Activated naive CD4-positive, alpha-beta T cell treated with anti-CD3 and anti-CD28 coated beads for 36 hours (primary cell): ENCODE results near the gene CA5A. TPM values are rescaled to one million over a fixed set of nuclear protein-coding genes. Genes with fewer than 3 reads are reported as not detected.

Experiments
- CTCF ChIA-PET: fragments of 350-600 bp; sonication (Branson Sonifier 250); formaldehyde crosslinking; loops from one replicate; lab custom pipeline; 2021; ENCODE audit warnings: antibody characterized with exemption; lab: Charles Lee
- DNase-seq: peaks from one replicate; pipeline ENCODE4 v3.0.0-alpha.2; 2020
- H3K27ac Mint-ChIP-seq: one replicate; pipeline ENCODE4 v1.8.0; 2021; ENCODE audit warnings: mild to moderate bottlenecking, mixed read lengths
- H3K27me3 Mint-ChIP-seq: one replicate; pipeline ENCODE4 v1.8.0; 2021; ENCODE audit warnings: low read depth, mixed read lengths
- H3K36me3 Mint-ChIP-seq: one replicate; pipeline ENCODE4 v1.8.0; 2021; ENCODE audit warnings: low read depth, mixed read lengths
- H3K4me1 Mint-ChIP-seq: one replicate; pipeline ENCODE4 v1.8.0; 2021; ENCODE audit warnings: low read depth, mixed read lengths
- H3K4me3 Mint-ChIP-seq: one replicate; pipeline ENCODE4 v1.8.0; 2021; ENCODE audit warnings: mild to moderate bottlenecking, moderate library complexity, mixed read lengths
- H3K9me3 Mint-ChIP-seq: one replicate; pipeline ENCODE4 v1.8.0; 2021; ENCODE audit warnings: mixed read lengths
- intact Hi-C: fragments of 100-400 bp; cut with micrococcal nuclease; formaldehyde crosslinking; loops from one replicate; pipeline ENCODE4 v1.15.1; 2023
- total RNA-seq, 2 experiments: library from RNA; stranded (reverse); gene quantifications; one replicate each; pipeline ENCODE4 v1.2.3, GENCODE V29; 2021

The CA5A gene
- total RNA-seq, 2 experiments from 2014 or later = not detected

- CTCF ChIA-PET = interaction anchor here (0.6 kb wide), 1 partner anchor 35 kb away, joined by 3 read pairs; no protein-coding TSS in a partner anchor
- H3K4me1 Mint-ChIP-seq = peaks cover 31% of the 10 kb centered on the region
- peaks cover 7% of the 10 kb centered on the region for H3K9me3 Mint-ChIP-seq
- intact Hi-C loops = no loop called here
- no peak for DNase-seq
- H3K36me3 Mint-ChIP-seq = peaks cover 28% of the 10 kb centered on the region
- H3K27me3 Mint-ChIP-seq = no peaks in the 10 kb centered on the region
- no peak overlapping the region for H3K4me3 Mint-ChIP-seq
- peak overlapping the region; percentile 37 for H3K27ac Mint-ChIP-seq
Measured at GRCh38 chr16:87976665-87977064, 40.3 kb upstream of the CA5A start.

- intact Hi-C loops = no loop called here
- H3K4me3 Mint-ChIP-seq = no peak overlapping the region
- no peak for DNase-seq
- H3K4me1 Mint-ChIP-seq = peaks cover 39% of the 10 kb centered on the region
- H3K9me3 Mint-ChIP-seq = peaks cover 14% of the 10 kb centered on the region
- H3K27me3 Mint-ChIP-seq = no peaks in the 10 kb centered on the region
- CTCF ChIA-PET = interaction anchor here (0.8 kb wide), 2 partner anchors 17 to 195 kb away, joined by 3 read pairs; no protein-coding TSS in a partner anchor
- no peak overlapping the region for H3K27ac Mint-ChIP-seq
- peaks cover 35% of the 10 kb centered on the region for H3K36me3 Mint-ChIP-seq
Measured at GRCh38 chr16:87974178-87974577, 37.8 kb upstream of the CA5A start.

- Mint-ChIP-seq H3K36me3 (peaks cover 35% of the 10 kb centered on the region), H3K4me1 (peaks cover 37% of the 10 kb centered on the region), H3K27ac (no peak overlapping the region), H3K4me3 (no peak overlapping the region), H3K9me3 (peaks cover 14% of the 10 kb centered on the region), H3K27me3 (no peaks in the 10 kb centered on the region)
- CTCF ChIA-PET = interaction anchor here (0.8 kb wide), 2 partner anchors 17 to 195 kb away, joined by 3 read pairs; no protein-coding TSS in a partner anchor
- intact Hi-C loops = no loop called here
- DNase-seq = no peak
Measured at GRCh38 chr16:87973717-87974116, 37.4 kb upstream of the CA5A start.

GRCh38 chr16:87971933-87972332 is 35.6 kb upstream of the CA5A start:
- Mint-ChIP-seq H3K36me3 (peaks cover 35% of the 10 kb centered on the region), H3K4me3 (no peak overlapping the region), H3K4me1 (peaks cover 45% of the 10 kb centered on the region), H3K27me3 (no peaks in the 10 kb centered on the region), H3K27ac (no peak overlapping the region), H3K9me3 (peaks cover 14% of the 10 kb centered on the region)
- intact Hi-C loops = no loop called here
- no peak for DNase-seq
- CTCF ChIA-PET = no interaction called here

- CTCF ChIA-PET = interaction anchor here (0.7 kb wide), 1 partner anchor 44 kb away, joined by 5 read pairs; no protein-coding TSS in a partner anchor
- Mint-ChIP-seq H3K4me3 (no peak overlapping the region), H3K9me3 (peaks cover 14% of the 10 kb centered on the region), H3K27ac (no peak overlapping the region), H3K4me1 (peaks cover 52% of the 10 kb centered on the region), H3K36me3 (peaks cover 31% of the 10 kb centered on the region), H3K27me3 (no peaks in the 10 kb centered on the region)
- intact Hi-C loops = no loop called here
- no peak for DNase-seq
Measured at GRCh38 chr16:87970186-87970585, 33.9 kb upstream of the CA5A start.

DNA sequence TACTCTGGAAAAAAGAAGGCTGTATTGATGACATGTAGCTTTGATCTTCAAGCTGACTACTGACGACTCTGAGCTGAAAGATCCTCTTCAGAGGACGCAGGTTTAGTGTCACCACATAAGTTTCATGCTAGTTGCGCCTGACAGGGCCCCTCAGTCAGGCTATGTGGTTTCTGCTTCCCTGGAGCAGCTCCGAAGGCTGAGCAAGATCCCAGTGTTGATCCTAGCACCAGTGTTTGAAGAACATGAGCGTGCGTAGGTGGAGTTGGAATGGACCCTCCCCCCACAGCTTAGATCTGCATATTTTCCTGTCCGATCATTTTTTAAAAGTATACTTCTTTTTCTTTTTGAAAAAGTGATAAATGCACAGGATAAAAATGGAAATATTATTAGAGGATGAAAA is 32.2 kb upstream of the CA5A start:
- H3K27ac Mint-ChIP-seq = no peak overlapping the region
- no peak overlapping the region for H3K4me3 Mint-ChIP-seq
- no peak for DNase-seq
- peaks cover 14% of the 10 kb centered on the region for H3K9me3 Mint-ChIP-seq
- peaks cover 60% of the 10 kb centered on the region for H3K4me1 Mint-ChIP-seq
- peaks cover 24% of the 10 kb centered on the region for H3K36me3 Mint-ChIP-seq
- CTCF ChIA-PET = interaction anchor here (1.8 kb wide), 1 partner anchor 8 kb away, joined by 3 read pairs; no protein-coding TSS in a partner anchor
- no peaks in the 10 kb centered on the region for H3K27me3 Mint-ChIP-seq
- intact Hi-C loops = no loop called here

GRCh38 chr16:87966685-87967185 is 30.4 kb upstream of the CA5A start:
- no peaks in the 10 kb centered on the region for H3K27me3 Mint-ChIP-seq
- peaks cover 7% of the 10 kb centered on the region for H3K9me3 Mint-ChIP-seq
- H3K4me1 Mint-ChIP-seq = peaks cover 64% of the 10 kb centered on the region
- H3K36me3 Mint-ChIP-seq = peaks cover 11% of the 10 kb centered on the region
- peak overlapping the region; percentile 30 for H3K4me3 Mint-ChIP-seq
- CTCF ChIA-PET = interaction anchor here (1.0 to 1.3 kb wide), 2 partner anchors 10 to 186 kb away, joined by 4 read pairs; no protein-coding TSS in a partner anchor
- DNase-seq = no peak
- peak overlapping the region; percentile 69 for H3K27ac Mint-ChIP-seq
- intact Hi-C loops = no loop called here

DNA sequence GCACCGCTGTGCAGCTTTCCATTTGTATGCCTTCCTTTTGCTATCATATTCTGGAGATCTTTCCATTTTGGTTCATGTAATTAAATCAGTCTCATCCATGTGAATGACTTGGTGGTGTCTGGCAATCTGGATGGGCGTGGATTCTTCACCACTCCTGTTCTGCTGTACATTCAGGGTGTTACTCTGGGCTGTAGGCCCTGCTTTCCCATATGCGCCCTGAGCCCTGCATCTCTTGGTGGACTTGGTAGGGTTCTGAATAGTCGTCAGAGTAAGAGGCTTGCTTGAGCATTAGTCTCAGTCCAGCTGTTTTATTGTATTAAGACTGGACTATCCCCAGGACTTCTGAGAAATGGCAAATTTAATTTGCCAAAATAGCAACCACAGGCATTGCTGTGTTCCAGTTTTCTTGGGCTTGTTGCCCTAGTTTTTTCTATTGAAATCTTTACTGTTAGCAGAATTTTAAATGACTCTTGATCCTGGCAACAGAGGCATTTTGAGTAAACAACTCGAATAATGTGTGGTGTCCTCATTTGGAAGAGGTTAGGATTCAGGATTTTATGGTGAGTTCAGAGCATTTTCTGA is 29.8 kb upstream of the CA5A start:
- H3K4me3 Mint-ChIP-seq = peak overlapping the region; percentile 30
- H3K27ac Mint-ChIP-seq = peak overlapping the region; percentile 69
- H3K27me3 Mint-ChIP-seq = no peaks in the 10 kb centered on the region
- intact Hi-C loops = no loop called here
- no peak for DNase-seq
- H3K4me1 Mint-ChIP-seq = peaks cover 68% of the 10 kb centered on the region
- CTCF ChIA-PET = interaction anchor here (1.0 to 1.3 kb wide), 2 partner anchors 9 to 186 kb away, joined by 4 read pairs; no protein-coding TSS in a partner anchor
- peaks cover 3% of the 10 kb centered on the region for H3K9me3 Mint-ChIP-seq
- peaks cover 5% of the 10 kb centered on the region for H3K36me3 Mint-ChIP-seq

- no peak overlapping the region for H3K4me3 Mint-ChIP-seq
- DNase-seq = no peak
- H3K9me3 Mint-ChIP-seq = no peaks in the 10 kb centered on the region
- H3K4me1 Mint-ChIP-seq = peaks cover 75% of the 10 kb centered on the region
- peak overlapping the region; percentile 86 for H3K27ac Mint-ChIP-seq
- CTCF ChIA-PET = no interaction called here
- H3K36me3 Mint-ChIP-seq = peaks cover 1% of the 10 kb centered on the region
- H3K27me3 Mint-ChIP-seq = no peaks in the 10 kb centered on the region
- intact Hi-C loops = no loop called here
Measured at GRCh38 chr16:87965417-87965816, 29.1 kb upstream of the CA5A start.

GRCh38 chr16:87964049-87964659 is 27.8 kb upstream of the CA5A start:
- peak overlapping the region; percentile 29 for H3K4me3 Mint-ChIP-seq
- intact Hi-C loops = no loop called here
- peaks cover 79% of the 10 kb centered on the region for H3K4me1 Mint-ChIP-seq
- peaks cover 1% of the 10 kb centered on the region for H3K36me3 Mint-ChIP-seq
- no peak for DNase-seq
- H3K27ac Mint-ChIP-seq = peak overlapping the region; percentile 86
- no peaks in the 10 kb centered on the region for H3K9me3 Mint-ChIP-seq
- no peaks in the 10 kb centered on the region for H3K27me3 Mint-ChIP-seq
- CTCF ChIA-PET = interaction anchor here (1.0 to 1.4 kb wide), 2 partner anchors 13 to 40 kb away, joined by 3 to 7 read pairs; partner anchors contain the start of gene BANP

DNA sequence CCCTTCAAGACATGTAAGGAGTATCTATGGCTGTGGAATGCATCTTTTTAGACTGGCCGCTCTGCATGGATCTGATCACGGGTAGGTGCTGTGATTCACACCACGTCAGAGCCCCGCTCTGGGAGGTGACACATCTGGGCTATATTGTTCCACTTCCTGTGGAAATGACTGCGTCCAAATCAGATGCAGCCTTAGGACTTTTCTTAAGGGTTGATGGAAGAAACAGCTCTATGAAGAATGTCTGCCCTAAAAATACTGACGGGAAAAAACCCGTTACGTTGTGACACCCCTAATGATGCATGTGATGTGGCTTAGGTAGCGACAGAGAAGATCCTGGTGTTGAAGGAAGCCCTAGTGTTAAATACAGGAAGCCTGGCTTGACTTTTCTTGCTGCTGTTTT is 27.1 kb upstream of the CA5A start:
- DNase-seq = peak; percentile 92
- intact Hi-C loops = loop anchor here (1.0 kb wide), 3 partner anchors 8 to 68 kb away; no protein-coding TSS in a partner anchor
- CTCF ChIA-PET = interaction anchor here (1.0 to 1.4 kb wide), 2 partner anchors 12 to 41 kb away, joined by 3 to 7 read pairs; partner anchors contain the start of gene BANP
- Mint-ChIP-seq H3K27me3 (no peaks in the 10 kb centered on the region), H3K27ac (peak overlapping the region; percentile 86), H3K36me3 (peaks cover 1% of the 10 kb centered on the region), H3K4me1 (peaks cover 80% of the 10 kb centered on the region), H3K9me3 (no peaks in the 10 kb centered on the region), H3K4me3 (peak overlapping the region; percentile 29)

GRCh38 chr16:87961623-87962022 is 25.3 kb upstream of the CA5A start:
- Mint-ChIP-seq H3K36me3 (peaks cover 8% of the 10 kb centered on the region), H3K27ac (peak overlapping the region; percentile 44), H3K4me3 (no peak overlapping the region), H3K27me3 (no peaks in the 10 kb centered on the region), H3K9me3 (no peaks in the 10 kb centered on the region), H3K4me1 (peaks cover 91% of the 10 kb centered on the region)
- DNase-seq = no peak
- CTCF ChIA-PET = interaction anchor here (0.6 kb wide), 1 partner anchor 13 kb away, joined by 3 read pairs; no protein-coding TSS in a partner anchor
- intact Hi-C loops = no loop called here
